GM23338 (cell line): ENCODE measurements around the gene GSG1L. TPM values are rescaled to one million over a fixed set of nuclear protein-coding genes. Genes with fewer than 3 reads are reported as not detected.

ENCODE experiments used
- ATAC-seq: fragments of 200-7000 bp; cut with Tn5 transposase; 3 replicates; pipeline ENCODE4 v1.9.1; 2020
- DNase-seq: peaks from one replicate; pipeline ENCODE4 v3.0.0-alpha.2; 2015; ENCODE audit warnings: low spot score
- H2AFZ ChIP-seq: fragments of 200-600 bp; sonication (generic); 2 replicates; pipeline ENCODE4 v1.8.0; 2016; ENCODE audit warnings: antibody characterized with exemption, mild to moderate bottlenecking, moderate library complexity
- H3F3A ChIP-seq: fragments of 200-600 bp; sonication (generic); replicated peaks from 2 replicates; pipeline ENCODE4 v1.8.0; 2017; ENCODE audit warnings: antibody characterized with exemption, mixed run types, low read depth
- H3K27ac ChIP-seq: fragments of 200-600 bp; sonication (generic); 2 replicates; pipeline ENCODE4 v1.6.1; 2016; ENCODE audit warnings: low read depth
- H3K27me3 ChIP-seq: fragments of 200-600 bp; sonication (generic); 2 replicates; pipeline ENCODE4 v1.8.0; 2016; ENCODE audit warnings: mild to moderate bottlenecking, mixed run types, moderate library complexity; ENCODE audit not compliant: insufficient read depth
- H3K36me3 ChIP-seq: fragments of 200-600 bp; sonication (generic); 2 replicates; pipeline ENCODE4 v1.8.0; 2016; ENCODE audit warnings: mild to moderate bottlenecking; ENCODE audit not compliant: insufficient read depth
- H3K4me1 ChIP-seq: fragments of 200-600 bp; sonication (generic); 2 replicates; pipeline ENCODE4 v1.8.0; 2016; ENCODE audit warnings: mild to moderate bottlenecking, moderate library complexity; ENCODE audit not compliant: insufficient read depth
- H3K4me2 ChIP-seq: fragments of 200-600 bp; sonication (generic); 2 replicates; pipeline ENCODE4 v1.7.1; 2017; ENCODE audit warnings: mixed run types
- H3K4me3 ChIP-seq: fragments of 200-600 bp; sonication (generic); 2 replicates; pipeline ENCODE4 v1.6.1; 2016; ENCODE audit warnings: mixed run types
- H3K79me2 ChIP-seq: fragments of 200-600 bp; sonication (generic); replicated peaks from 2 replicates; pipeline ENCODE4 v1.8.0; 2017; ENCODE audit warnings: mild to moderate bottlenecking; ENCODE audit not compliant: insufficient read depth
- H3K9me2 ChIP-seq: fragments of 200-600 bp; sonication (generic); 2 replicates; pipeline ENCODE4 v1.8.0; 2017; ENCODE audit not compliant: insufficient read depth
- H4K20me1 ChIP-seq: fragments of 200-600 bp; sonication (generic); replicated peaks from 2 replicates; pipeline ENCODE4 v1.8.0; 2017; ENCODE audit warnings: mild to moderate bottlenecking; ENCODE audit not compliant: insufficient read depth
- H3K27ac Mint-ChIP-seq: 2 replicates; pipeline ENCODE4 v1.8.0; 2020; ENCODE audit warnings: inconsistent platforms, mild to moderate bottlenecking, moderate library complexity, mixed read lengths
- H3K27me3 Mint-ChIP-seq: 3 replicates; pipeline ENCODE4 v1.8.0; 2022; ENCODE audit warnings: low read depth, mild to moderate bottlenecking, moderate library complexity, mixed read lengths, inconsistent platforms; ENCODE audit not compliant: insufficient read depth, poor library complexity
- H3K36me3 Mint-ChIP-seq: 3 replicates; pipeline ENCODE4 v1.8.0; 2021; ENCODE audit warnings: low read depth, mild to moderate bottlenecking, inconsistent platforms, moderate library complexity, mixed read lengths
- H3K4me1 Mint-ChIP-seq: 3 replicates; pipeline ENCODE4 v1.8.0; 2020; ENCODE audit warnings: mild to moderate bottlenecking, inconsistent platforms, mixed read lengths
- H3K4me3 Mint-ChIP-seq: 3 replicates; pipeline ENCODE4 v1.8.0; 2021; ENCODE audit warnings: moderate library complexity, mild to moderate bottlenecking, inconsistent platforms, mixed read lengths
- H3K9me3 Mint-ChIP-seq: 3 replicates; pipeline ENCODE4 v1.8.0; 2020; ENCODE audit warnings: moderate library complexity, mild to moderate bottlenecking, inconsistent platforms, mixed read lengths
- CREB1 ChIP-seq: fragments of 250-450 bp; sonication (Bioruptor Pico); IDR thresholded peaks from 2 replicates; pipeline ENCODE4 v1.5.0; 2020; ENCODE audit warnings: low read depth, mild to moderate bottlenecking, moderate library complexity
- EZH2 ChIP-seq: fragments of 200-600 bp; sonication (generic); IDR thresholded peaks from one replicate; pipeline ENCODE4 v1.8.0; 2017; ENCODE audit warnings: antibody characterized with exemption, mild to moderate bottlenecking, low read depth; ENCODE audit not compliant: unreplicated experiment
- EZH2phosphoT487 ChIP-seq: fragments of 200-600 bp; sonication (generic); IDR thresholded peaks from one replicate; pipeline ENCODE4 v1.8.1; 2018; ENCODE audit warnings: antibody characterized with exemption; ENCODE audit not compliant: unreplicated experiment
- JUNB ChIP-seq: IDR thresholded peaks from one replicate; pipeline ENCODE4 v1.6.1; 2016; ENCODE audit warnings: antibody characterized with exemption; ENCODE audit not compliant: unreplicated experiment
- NANOG ChIP-seq: IDR thresholded peaks from 2 replicates; pipeline ENCODE4 v1.6.1; 2016; ENCODE audit warnings: antibody characterized with exemption, borderline replicate concordance
- POLR2AphosphoS5 ChIP-seq: IDR thresholded peaks from 2 replicates; pipeline ENCODE4 v1.6.1; 2016; ENCODE audit warnings: antibody characterized with exemption, low read depth
- REST ChIP-seq: IDR thresholded peaks from one replicate; pipeline ENCODE4 v1.6.1; 2018; ENCODE audit warnings: antibody characterized with exemption; ENCODE audit not compliant: unreplicated experiment
- STAT1 ChIP-seq: IDR thresholded peaks from one replicate; pipeline ENCODE4 v1.6.1; 2016; ENCODE audit warnings: antibody characterized with exemption; ENCODE audit not compliant: unreplicated experiment
- ZNF114 ChIP-seq: fragments of 250-450 bp; sonication (Bioruptor Pico); IDR thresholded peaks from 2 replicates; pipeline ENCODE4 v1.5.0; 2020; ENCODE audit warnings: mild to moderate bottlenecking, moderate library complexity
- ZNF331 ChIP-seq: fragments of 250-450 bp; sonication (Bioruptor Pico); IDR thresholded peaks from 2 replicates; pipeline ENCODE4 v1.5.0; 2020; ENCODE audit warnings: low read depth, mild to moderate bottlenecking, moderate library complexity
- polyA plus RNA-seq: library from polyadenylated mRNA; unstranded; fragments of >200 nt; fragmentation: Nextera tagmentation; extraction: Ambion mirVana; gene quantifications from 2 replicates; pipeline ENCODE4 v1.2.1, GENCODE V29; 2016
- total RNA-seq: library from RNA; depleted of rRNA; stranded (reverse); fragments of >200 nt; shearing (Covaris generic); gene quantifications from 2 replicates; pipeline ENCODE4 v1.2.3, GENCODE V29; 2014
- TF ChIP-seq, protein P1 (sequence below), 2 experiments: fragments of 200-600 bp in 1 of 2; sonication (generic) in 1 of 2; conservative IDR thresholded peaks; 2 replicates each; pipeline versions ENCODE4 v1.5.1 to v1.6.1; 2016 to 2017; ENCODE audit warnings: antibody characterized with exemption in 2 of 2, low read depth in 2 of 2, mild to moderate bottlenecking in 2 of 2, moderate library complexity in 1 of 2
- TF ChIP-seq, protein P2 (sequence below): fragments of 250-450 bp; sonication (Bioruptor Pico); IDR thresholded peaks from 2 replicates; pipeline ENCODE4 v1.5.0; 2020; ENCODE audit warnings: mild to moderate bottlenecking, moderate library complexity
- TF ChIP-seq, protein P3 (sequence below): IDR thresholded peaks from 2 replicates; pipeline ENCODE4 v1.6.1; 2016; ENCODE audit warnings: antibody characterized with exemption

GSG1L gene
- total and polyA plus RNA-seq, 2 experiments from 2014 or later, result 0.36 to 0.63 TPM

DNA sequence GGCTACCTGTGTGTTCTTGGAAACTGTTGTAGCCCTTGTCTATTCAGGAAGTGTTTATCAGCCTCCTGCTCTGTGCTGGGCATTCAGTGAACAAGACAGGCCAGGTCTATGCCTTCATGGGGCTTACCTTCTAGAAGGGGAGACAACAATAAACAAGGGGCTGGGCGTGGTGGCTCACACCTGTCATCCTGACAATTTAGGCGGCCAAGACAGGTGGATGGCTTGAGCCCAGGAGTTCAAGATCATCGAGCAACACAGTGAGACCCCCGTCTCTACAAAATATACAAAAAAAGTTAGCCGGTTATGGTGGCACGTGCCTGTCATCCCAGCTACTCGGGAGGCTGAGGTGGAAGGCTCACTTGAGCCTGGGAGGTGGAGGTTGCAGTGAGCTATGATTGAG lies 5.5 kb upstream of the GSG1L start:
- no peaks in the 10 kb centered on the region for H3K4me1 Mint-ChIP-seq
- Histone ChIP-seq H3K27me3 (peaks cover 18% of the 10 kb centered on the region), H3K4me2 (no peak overlapping the region), H3K27ac (no peak overlapping the region), H3K79me2 (no peaks in the 10 kb centered on the region), H3K9me2 (no peaks in the 10 kb centered on the region), H4K20me1 (no peaks in the 10 kb centered on the region), H3K4me1 (no peaks in the 10 kb centered on the region), H2AFZ (no peak overlapping the region), H3K36me3 (no peaks in the 10 kb centered on the region), H3F3A (no peaks in the 10 kb centered on the region), H3K4me3 (no peak overlapping the region)
- no peak overlapping the region for H3K4me3 Mint-ChIP-seq
- peaks cover 16% of the 10 kb centered on the region for H3K27me3 Mint-ChIP-seq
- H3K9me3 Mint-ChIP-seq, result no peaks in the 10 kb centered on the region
- H3K36me3 Mint-ChIP-seq, result no peaks in the 10 kb centered on the region
- no peak overlapping the region for H3K27ac Mint-ChIP-seq
- ATAC-seq (no peak), DNase-seq (no peak)
- TF ChIP-seq, protein P1, sequence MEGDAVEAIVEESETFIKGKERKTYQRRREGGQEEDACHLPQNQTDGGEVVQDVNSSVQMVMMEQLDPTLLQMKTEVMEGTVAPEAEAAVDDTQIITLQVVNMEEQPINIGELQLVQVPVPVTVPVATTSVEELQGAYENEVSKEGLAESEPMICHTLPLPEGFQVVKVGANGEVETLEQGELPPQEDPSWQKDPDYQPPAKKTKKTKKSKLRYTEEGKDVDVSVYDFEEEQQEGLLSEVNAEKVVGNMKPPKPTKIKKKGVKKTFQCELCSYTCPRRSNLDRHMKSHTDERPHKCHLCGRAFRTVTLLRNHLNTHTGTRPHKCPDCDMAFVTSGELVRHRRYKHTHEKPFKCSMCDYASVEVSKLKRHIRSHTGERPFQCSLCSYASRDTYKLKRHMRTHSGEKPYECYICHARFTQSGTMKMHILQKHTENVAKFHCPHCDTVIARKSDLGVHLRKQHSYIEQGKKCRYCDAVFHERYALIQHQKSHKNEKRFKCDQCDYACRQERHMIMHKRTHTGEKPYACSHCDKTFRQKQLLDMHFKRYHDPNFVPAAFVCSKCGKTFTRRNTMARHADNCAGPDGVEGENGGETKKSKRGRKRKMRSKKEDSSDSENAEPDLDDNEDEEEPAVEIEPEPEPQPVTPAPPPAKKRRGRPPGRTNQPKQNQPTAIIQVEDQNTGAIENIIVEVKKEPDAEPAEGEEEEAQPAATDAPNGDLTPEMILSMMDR (conservative IDR thresholded peaks at IDR 0.05; ENCODE audit: low read depth in 2 of 2), result no peak
- TF ChIP-seq JUNB (no peak), EZH2 (no peak), EZH2phosphoT487 (no peak), ZNF114 (CRISPR knock-in tag) (no peak), NANOG (no peak), ZNF331 (CRISPR knock-in tag) (no peak), REST (no peak), POLR2AphosphoS5 (no peak), STAT1 (no peak), CREB1 (CRISPR knock-in tag) (no peak)
- TF ChIP-seq, protein P2, sequence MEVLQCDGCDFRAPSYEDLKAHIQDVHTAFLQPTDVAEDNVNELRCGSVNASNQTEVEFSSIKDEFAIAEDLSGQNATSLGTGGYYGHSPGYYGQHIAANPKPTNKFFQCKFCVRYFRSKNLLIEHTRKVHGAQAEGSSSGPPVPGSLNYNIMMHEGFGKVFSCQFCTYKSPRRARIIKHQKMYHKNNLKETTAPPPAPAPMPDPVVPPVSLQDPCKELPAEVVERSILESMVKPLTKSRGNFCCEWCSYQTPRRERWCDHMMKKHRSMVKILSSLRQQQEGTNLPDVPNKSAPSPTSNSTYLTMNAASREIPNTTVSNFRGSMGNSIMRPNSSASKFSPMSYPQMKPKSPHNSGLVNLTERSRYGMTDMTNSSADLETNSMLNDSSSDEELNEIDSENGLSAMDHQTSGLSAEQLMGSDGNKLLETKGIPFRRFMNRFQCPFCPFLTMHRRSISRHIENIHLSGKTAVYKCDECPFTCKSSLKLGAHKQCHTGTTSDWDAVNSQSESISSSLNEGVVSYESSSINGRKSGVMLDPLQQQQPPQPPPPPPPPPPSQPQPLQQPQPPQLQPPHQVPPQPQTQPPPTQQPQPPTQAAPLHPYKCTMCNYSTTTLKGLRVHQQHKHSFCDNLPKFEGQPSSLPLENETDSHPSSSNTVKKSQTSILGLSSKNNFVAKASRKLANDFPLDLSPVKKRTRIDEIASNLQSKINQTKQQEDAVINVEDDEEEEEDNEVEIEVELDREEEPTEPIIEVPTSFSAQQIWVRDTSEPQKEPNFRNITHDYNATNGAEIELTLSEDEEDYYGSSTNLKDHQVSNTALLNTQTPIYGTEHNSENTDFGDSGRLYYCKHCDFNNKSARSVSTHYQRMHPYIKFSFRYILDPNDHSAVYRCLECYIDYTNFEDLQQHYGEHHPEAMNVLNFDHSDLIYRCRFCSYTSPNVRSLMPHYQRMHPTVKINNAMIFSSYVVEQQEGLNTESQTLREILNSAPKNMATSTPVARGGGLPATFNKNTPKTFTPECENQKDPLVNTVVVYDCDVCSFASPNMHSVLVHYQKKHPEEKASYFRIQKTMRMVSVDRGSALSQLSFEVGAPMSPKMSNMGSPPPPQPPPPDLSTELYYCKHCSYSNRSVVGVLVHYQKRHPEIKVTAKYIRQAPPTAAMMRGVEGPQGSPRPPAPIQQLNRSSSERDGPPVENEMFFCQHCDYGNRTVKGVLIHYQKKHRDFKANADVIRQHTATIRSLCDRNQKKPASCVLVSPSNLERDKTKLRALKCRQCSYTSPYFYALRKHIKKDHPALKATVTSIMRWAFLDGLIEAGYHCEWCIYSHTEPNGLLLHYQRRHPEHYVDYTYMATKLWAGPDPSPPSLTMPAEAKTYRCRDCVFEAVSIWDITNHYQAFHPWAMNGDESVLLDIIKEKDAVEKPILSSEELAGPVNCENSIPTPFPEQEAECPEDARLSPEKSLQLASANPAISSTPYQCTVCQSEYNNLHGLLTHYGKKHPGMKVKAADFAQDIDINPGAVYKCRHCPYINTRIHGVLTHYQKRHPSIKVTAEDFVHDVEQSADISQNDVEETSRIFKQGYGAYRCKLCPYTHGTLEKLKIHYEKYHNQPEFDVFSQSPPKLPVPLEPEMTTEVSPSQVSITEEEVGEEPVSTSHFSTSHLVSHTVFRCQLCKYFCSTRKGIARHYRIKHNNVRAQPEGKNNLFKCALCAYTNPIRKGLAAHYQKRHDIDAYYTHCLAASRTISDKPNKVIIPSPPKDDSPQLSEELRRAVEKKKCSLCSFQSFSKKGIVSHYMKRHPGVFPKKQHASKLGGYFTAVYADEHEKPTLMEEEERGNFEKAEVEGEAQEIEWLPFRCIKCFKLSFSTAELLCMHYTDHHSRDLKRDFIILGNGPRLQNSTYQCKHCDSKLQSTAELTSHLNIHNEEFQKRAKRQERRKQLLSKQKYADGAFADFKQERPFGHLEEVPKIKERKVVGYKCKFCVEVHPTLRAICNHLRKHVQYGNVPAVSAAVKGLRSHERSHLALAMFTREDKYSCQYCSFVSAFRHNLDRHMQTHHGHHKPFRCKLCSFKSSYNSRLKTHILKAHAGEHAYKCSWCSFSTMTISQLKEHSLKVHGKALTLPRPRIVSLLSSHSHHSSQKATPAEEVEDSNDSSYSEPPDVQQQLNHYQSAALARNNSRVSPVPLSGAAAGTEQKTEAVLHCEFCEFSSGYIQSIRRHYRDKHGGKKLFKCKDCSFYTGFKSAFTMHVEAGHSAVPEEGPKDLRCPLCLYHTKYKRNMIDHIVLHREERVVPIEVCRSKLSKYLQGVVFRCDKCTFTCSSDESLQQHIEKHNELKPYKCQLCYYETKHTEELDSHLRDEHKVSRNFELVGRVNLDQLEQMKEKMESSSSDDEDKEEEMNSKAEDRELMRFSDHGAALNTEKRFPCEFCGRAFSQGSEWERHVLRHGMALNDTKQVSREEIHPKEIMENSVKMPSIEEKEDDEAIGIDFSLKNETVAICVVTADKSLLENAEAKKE, result no peak
- TF ChIP-seq, protein P3, sequence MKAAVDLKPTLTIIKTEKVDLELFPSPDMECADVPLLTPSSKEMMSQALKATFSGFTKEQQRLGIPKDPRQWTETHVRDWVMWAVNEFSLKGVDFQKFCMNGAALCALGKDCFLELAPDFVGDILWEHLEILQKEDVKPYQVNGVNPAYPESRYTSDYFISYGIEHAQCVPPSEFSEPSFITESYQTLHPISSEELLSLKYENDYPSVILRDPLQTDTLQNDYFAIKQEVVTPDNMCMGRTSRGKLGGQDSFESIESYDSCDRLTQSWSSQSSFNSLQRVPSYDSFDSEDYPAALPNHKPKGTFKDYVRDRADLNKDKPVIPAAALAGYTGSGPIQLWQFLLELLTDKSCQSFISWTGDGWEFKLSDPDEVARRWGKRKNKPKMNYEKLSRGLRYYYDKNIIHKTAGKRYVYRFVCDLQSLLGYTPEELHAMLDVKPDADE, result no peak
